Measurements from ENCODE around the gene HBZ. TPM values are rescaled to one million over a fixed set of nuclear protein-coding genes. Genes with fewer than 3 reads are reported as not detected.

Gene HBZ
- total and polyA plus RNA-seq, 2 donors (not counting 1 experiment from before 2014, with no cell fraction given), result not detected

DNA sequence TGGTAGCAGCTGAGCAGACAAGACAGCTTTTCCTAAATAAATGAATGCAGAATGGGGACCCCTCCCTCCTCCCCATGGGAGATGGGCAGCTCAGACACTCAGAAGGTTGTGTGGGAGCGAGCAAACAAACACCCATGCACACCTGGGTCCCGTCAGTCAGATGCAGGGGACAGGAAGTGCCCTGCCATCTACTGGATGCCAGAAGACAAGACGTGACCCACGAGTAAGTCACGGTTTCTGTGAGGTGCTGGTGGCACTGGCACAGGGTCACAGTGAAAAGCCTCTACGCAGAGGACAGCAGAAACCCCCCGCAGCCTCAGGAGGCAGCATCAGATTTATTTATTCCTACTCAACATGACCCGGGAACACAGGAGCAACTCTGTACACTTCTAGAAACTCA, 36.2 kb downstream of the HBZ start:
- TF ChIP-seq, protein P1, sequence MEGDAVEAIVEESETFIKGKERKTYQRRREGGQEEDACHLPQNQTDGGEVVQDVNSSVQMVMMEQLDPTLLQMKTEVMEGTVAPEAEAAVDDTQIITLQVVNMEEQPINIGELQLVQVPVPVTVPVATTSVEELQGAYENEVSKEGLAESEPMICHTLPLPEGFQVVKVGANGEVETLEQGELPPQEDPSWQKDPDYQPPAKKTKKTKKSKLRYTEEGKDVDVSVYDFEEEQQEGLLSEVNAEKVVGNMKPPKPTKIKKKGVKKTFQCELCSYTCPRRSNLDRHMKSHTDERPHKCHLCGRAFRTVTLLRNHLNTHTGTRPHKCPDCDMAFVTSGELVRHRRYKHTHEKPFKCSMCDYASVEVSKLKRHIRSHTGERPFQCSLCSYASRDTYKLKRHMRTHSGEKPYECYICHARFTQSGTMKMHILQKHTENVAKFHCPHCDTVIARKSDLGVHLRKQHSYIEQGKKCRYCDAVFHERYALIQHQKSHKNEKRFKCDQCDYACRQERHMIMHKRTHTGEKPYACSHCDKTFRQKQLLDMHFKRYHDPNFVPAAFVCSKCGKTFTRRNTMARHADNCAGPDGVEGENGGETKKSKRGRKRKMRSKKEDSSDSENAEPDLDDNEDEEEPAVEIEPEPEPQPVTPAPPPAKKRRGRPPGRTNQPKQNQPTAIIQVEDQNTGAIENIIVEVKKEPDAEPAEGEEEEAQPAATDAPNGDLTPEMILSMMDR (conservative IDR thresholded peaks at IDR 0.05 in 1 of 2, IDR thresholded peaks at IDR 0.05 in 1 of 2; ENCODE audit: low read depth in 1 of 2, low read length in 2 of 2), result no peak
- no peak for TF ChIP-seq EZH2 (IDR thresholded peaks at IDR 0.05; ENCODE audit: low read length, missing control alignments)
- Histone ChIP-seq H3K9me3 (ENCODE audit: control insufficient read depth, insufficient read depth, low read depth, low read length) (no peaks in the 10 kb centered on the region), H3K36me3 (ENCODE audit: control insufficient read depth, insufficient read depth, low read length) (peaks cover 26% of the 10 kb centered on the region), H3K27ac (ENCODE audit: insufficient read depth, low read length) (no peak overlapping the region), H3K4me1 (ENCODE audit: control insufficient read depth, extremely low read depth, insufficient read depth, low read length) (no peaks in the 10 kb centered on the region), H3K4me2 (ENCODE audit: extremely low read depth, insufficient read depth, low read length) (no peak overlapping the region), H3K4me3 (replicated peaks in 1 of 4; ENCODE audit: control extremely low read depth in 1 of 4, insufficient read depth in 1 of 4, low read depth in 3 of 4, low read length in 4 of 4) (no peak overlapping the region), H2AFZ (ENCODE audit: low read length) (no peak overlapping the region), H3K27me3 (ENCODE audit: control insufficient read depth, insufficient read depth, low read length) (no peaks in the 10 kb centered on the region), H4K20me1 (ENCODE audit: control insufficient read depth, extremely low read depth, insufficient read depth, low read length) (no peaks in the 10 kb centered on the region), H3K9ac (ENCODE audit: insufficient read depth, low read length) (no peak overlapping the region), H3K79me2 (ENCODE audit: control insufficient read depth, insufficient read depth, low read length) (no peaks in the 10 kb centered on the region)
- DNase-seq (ENCODE audit: low read depth in 2 of 2), result no peak

- Histone ChIP-seq H3K9me3 (ENCODE audit: control insufficient read depth, insufficient read depth, low read depth, low read length) (no peaks in the 10 kb centered on the region), H3K79me2 (ENCODE audit: control insufficient read depth, insufficient read depth, low read length) (no peaks in the 10 kb centered on the region), H3K36me3 (ENCODE audit: control insufficient read depth, insufficient read depth, low read length) (peaks cover 30% of the 10 kb centered on the region), H3K27me3 (ENCODE audit: control insufficient read depth, insufficient read depth, low read length) (no peaks in the 10 kb centered on the region), H4K20me1 (ENCODE audit: control insufficient read depth, extremely low read depth, insufficient read depth, low read length) (no peaks in the 10 kb centered on the region), H3K9ac (ENCODE audit: insufficient read depth, low read length) (no peak overlapping the region), H3K27ac (ENCODE audit: insufficient read depth, low read length) (no peak overlapping the region), H3K4me1 (ENCODE audit: control insufficient read depth, extremely low read depth, insufficient read depth, low read length) (no peaks in the 10 kb centered on the region), H3K4me2 (ENCODE audit: extremely low read depth, insufficient read depth, low read length) (no peak overlapping the region), H3K4me3 (replicated peaks in 1 of 4; ENCODE audit: control extremely low read depth in 1 of 4, insufficient read depth in 1 of 4, low read depth in 3 of 4, low read length in 4 of 4) (no peak overlapping the region), H2AFZ (ENCODE audit: low read length) (no peak overlapping the region)
- DNase-seq (ENCODE audit: low read depth in 2 of 2), result no peak
- TF ChIP-seq EZH2 (IDR thresholded peaks at IDR 0.05; ENCODE audit: low read length, missing control alignments), result no peak
- TF ChIP-seq, protein P1 (conservative IDR thresholded peaks at IDR 0.05 in 1 of 2, IDR thresholded peaks at IDR 0.05 in 1 of 2; ENCODE audit: low read depth in 1 of 2, low read length in 2 of 2), result no peak
Observed at GRCh38 chr16:189604-190186, 37.3 kb downstream of the HBZ start.

- TF ChIP-seq, protein P1 (conservative IDR thresholded peaks at IDR 0.05 in 1 of 2, IDR thresholded peaks at IDR 0.05 in 1 of 2; ENCODE audit: low read depth in 1 of 2, low read length in 2 of 2), result no peak
- no peak for TF ChIP-seq EZH2 (IDR thresholded peaks at IDR 0.05; ENCODE audit: low read length, missing control alignments)
- Histone ChIP-seq H3K4me2 (ENCODE audit: extremely low read depth, insufficient read depth, low read length) (no peak overlapping the region), H3K27ac (ENCODE audit: insufficient read depth, low read length) (no peak overlapping the region), H3K4me3 (replicated peaks in 1 of 4; ENCODE audit: control extremely low read depth in 1 of 4, insufficient read depth in 1 of 4, low read depth in 3 of 4, low read length in 4 of 4) (no peak overlapping the region), H4K20me1 (ENCODE audit: control insufficient read depth, extremely low read depth, insufficient read depth, low read length) (no peaks in the 10 kb centered on the region), H3K9me3 (ENCODE audit: control insufficient read depth, insufficient read depth, low read depth, low read length) (no peaks in the 10 kb centered on the region), H3K36me3 (ENCODE audit: control insufficient read depth, insufficient read depth, low read length) (peaks cover 31% of the 10 kb centered on the region), H2AFZ (ENCODE audit: low read length) (no peak overlapping the region), H3K79me2 (ENCODE audit: control insufficient read depth, insufficient read depth, low read length) (no peaks in the 10 kb centered on the region), H3K27me3 (ENCODE audit: control insufficient read depth, insufficient read depth, low read length) (no peaks in the 10 kb centered on the region), H3K4me1 (ENCODE audit: control insufficient read depth, extremely low read depth, insufficient read depth, low read length) (no peaks in the 10 kb centered on the region), H3K9ac (ENCODE audit: insufficient read depth, low read length) (no peak overlapping the region)
- DNase-seq (ENCODE audit: low read depth in 2 of 2), result peak in 1 of 2 donors; percentile 46
Observed at GRCh38 chr16:191831-192230, 39.4 kb downstream of the HBZ start.
